ENCODE results near the gene MED1. TPM values are rescaled to one million over a fixed set of nuclear protein-coding genes. Genes with fewer than 3 reads are reported as not detected.
"Not testable (repeated sequence)": the region's sequence is repeated elsewhere in the genome, so short reads cannot be mapped to it uniquely, and the experiment has no call there.

The MED1 gene
- total and polyA plus RNA-seq, 2 experiments from 2014 or later = 14.9 to 17.2 TPM

GRCh38 chr17:39391448-39391847, 59.6 kb downstream of the MED1 start:
- Histone ChIP-seq H2AFZ (no peak overlapping the region), H3K36me3 (ENCODE audit: low read depth) (no peaks in the 10 kb centered on the region), H3K9ac (no peak overlapping the region), H3K9me3 (ENCODE audit: low read depth) (no peaks in the 10 kb centered on the region), H4K20me1 (ENCODE audit: insufficient read depth) (peaks cover 4% of the 10 kb centered on the region; the same call in 1 of the 2 replicates), H3K4me2 (ENCODE audit: unreplicated experiment) (no peak overlapping the region), H3K9me2 (ENCODE audit: insufficient read depth) (no peaks in the 10 kb centered on the region), H3K27me3 (replicated peaks; ENCODE audit: insufficient read depth) (no peaks in the 10 kb centered on the region), H3K4me1 (ENCODE audit: insufficient read depth) (no peaks in the 10 kb centered on the region), H3K27ac (no peak overlapping the region), H3K4me3 (no peak overlapping the region), H3F3A (ENCODE audit: insufficient read depth) (no peaks in the 10 kb centered on the region; the same call in 1 of the 2 replicates), H3K79me2 (ENCODE audit: insufficient read depth) (peaks cover 100% of the 10 kb centered on the region)
- WGBS, 2 experiments (ENCODE audit: low coverage in 1 of 2, low lambda C conversion rate in 2 of 2, missing lambda C conversion rate in 2 of 2) = 75 to 76% methylated on average over 5 of the region's 5 CpGs
- DNase-seq = no peak
- in situ Hi-C loops (cut with MboI) = no loop called here
- TF ChIP-seq EZH2 (IDR thresholded peaks at IDR 0.05; ENCODE audit: insufficient read depth, poor library complexity, severe bottlenecking) (no peak), EZH2phosphoT487 (IDR thresholded peaks at IDR 0.05; ENCODE audit: insufficient read depth, low read depth) (no peak)

- H3K4me1 ChIP-seq (ENCODE audit: insufficient read depth) = no peaks in the 10 kb centered on the region
- in situ Hi-C loops (cut with MboI) = no loop called here
- H3K27ac ChIP-seq = no peak overlapping the region
- no peaks in the 10 kb centered on the region for H3K9me2 ChIP-seq (ENCODE audit: insufficient read depth)
- peaks cover 4% of the 10 kb centered on the region; the same call in 1 of the 2 replicates for H4K20me1 ChIP-seq (ENCODE audit: insufficient read depth)
- H2AFZ ChIP-seq = no peak overlapping the region
- no peak overlapping the region for H3K4me2 ChIP-seq (ENCODE audit: unreplicated experiment)
- no peaks in the 10 kb centered on the region for H3K36me3 ChIP-seq (ENCODE audit: low read depth)
- DNase-seq = no peak
- WGBS, 2 experiments (ENCODE audit: low coverage in 1 of 2, low lambda C conversion rate in 2 of 2, missing lambda C conversion rate in 2 of 2) = 96 to 99% methylated on average over 6 of the region's 6 CpGs
- H3K9ac ChIP-seq = no peak overlapping the region
- TF ChIP-seq EZH2phosphoT487 (IDR thresholded peaks at IDR 0.05; ENCODE audit: insufficient read depth, low read depth) (no peak), EZH2 (IDR thresholded peaks at IDR 0.05; ENCODE audit: insufficient read depth, poor library complexity, severe bottlenecking) (no peak)
- H3K79me2 ChIP-seq (ENCODE audit: insufficient read depth) = peaks cover 98% of the 10 kb centered on the region
- no peaks in the 10 kb centered on the region for H3F3A ChIP-seq (ENCODE audit: insufficient read depth)
- H3K9me3 ChIP-seq (ENCODE audit: low read depth) = no peaks in the 10 kb centered on the region
- H3K27me3 ChIP-seq (replicated peaks; ENCODE audit: insufficient read depth) = no peaks in the 10 kb centered on the region
- H3K4me3 ChIP-seq = no peak overlapping the region
Measured at GRCh38 chr17:39385040-39385439, 66.0 kb downstream of the MED1 start.

DNA sequence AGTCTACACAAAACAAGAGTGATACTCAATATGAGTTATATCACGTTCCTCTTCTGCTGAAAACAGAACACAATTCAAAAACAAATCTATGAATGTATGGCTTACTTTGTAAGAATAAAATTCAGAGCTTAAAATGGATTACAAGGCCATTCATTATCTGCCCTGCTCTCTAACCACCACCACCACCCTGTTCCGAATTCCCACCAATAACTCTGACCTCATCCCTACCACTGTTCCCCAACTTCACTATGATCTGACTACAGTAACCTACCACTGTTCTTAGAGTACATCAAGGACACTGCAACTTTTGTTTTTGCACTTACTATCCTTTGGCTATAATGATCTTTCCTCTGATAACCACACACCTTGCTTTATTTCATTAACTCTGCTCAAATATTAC, 70.9 kb downstream of the MED1 start:
- in situ Hi-C loops (cut with MboI) = no loop called here
- WGBS, 2 experiments (ENCODE audit: low coverage in 1 of 2, low lambda C conversion rate in 2 of 2, missing lambda C conversion rate in 2 of 2) = 90 to 98% methylated on average over 2 of the region's 2 CpGs

GRCh38 chr17:39376434-39376833, 74.6 kb downstream of the MED1 start:
- H3K9me3 ChIP-seq (ENCODE audit: low read depth) = no peaks in the 10 kb centered on the region
- no peaks in the 10 kb centered on the region for H3F3A ChIP-seq (ENCODE audit: insufficient read depth)
- H3K9me2 ChIP-seq (ENCODE audit: insufficient read depth) = no peaks in the 10 kb centered on the region
- peaks cover 98% of the 10 kb centered on the region for H3K79me2 ChIP-seq (ENCODE audit: insufficient read depth)
- in situ Hi-C loops (cut with MboI) = no loop called here
- peaks cover 16% of the 10 kb centered on the region for H3K4me1 ChIP-seq (ENCODE audit: insufficient read depth)
- no peak overlapping the region for H3K4me3 ChIP-seq
- H4K20me1 ChIP-seq (ENCODE audit: insufficient read depth) = no peaks in the 10 kb centered on the region; the same call in 1 of the 2 replicates
- no peaks in the 10 kb centered on the region for H3K27me3 ChIP-seq (replicated peaks; ENCODE audit: insufficient read depth)
- no peak overlapping the region for H2AFZ ChIP-seq
- TF ChIP-seq EZH2 (IDR thresholded peaks at IDR 0.05; ENCODE audit: insufficient read depth, poor library complexity, severe bottlenecking) (no peak), EZH2phosphoT487 (IDR thresholded peaks at IDR 0.05; ENCODE audit: insufficient read depth, low read depth) (no peak)
- DNase-seq = no peak
- WGBS, 2 experiments (ENCODE audit: low coverage in 1 of 2, low lambda C conversion rate in 2 of 2, missing lambda C conversion rate in 2 of 2) = 92 to 93% methylated on average over 2 of the region's 2 CpGs
- no peaks in the 10 kb centered on the region for H3K36me3 ChIP-seq (ENCODE audit: low read depth)
- no peak overlapping the region for H3K9ac ChIP-seq
- no peak overlapping the region for H3K4me2 ChIP-seq (ENCODE audit: unreplicated experiment)
- no peak overlapping the region for H3K27ac ChIP-seq

More for the DNA sequence above, 70.9 kb downstream of the MED1 start:
- no peak for DNase-seq
- Histone ChIP-seq H3K36me3 (ENCODE audit: low read depth) (no peaks in the 10 kb centered on the region), H3K27me3 (replicated peaks; ENCODE audit: insufficient read depth) (no peaks in the 10 kb centered on the region), H3K4me3 (no peak overlapping the region), H3K27ac (no peak overlapping the region), H4K20me1 (ENCODE audit: insufficient read depth) (no peaks in the 10 kb centered on the region; the same call in 1 of the 2 replicates), H3F3A (ENCODE audit: insufficient read depth) (no peaks in the 10 kb centered on the region), H3K4me2 (ENCODE audit: unreplicated experiment) (no peak overlapping the region), H2AFZ (no peak overlapping the region), H3K9ac (no peak overlapping the region), H3K4me1 (ENCODE audit: insufficient read depth) (peaks cover 16% of the 10 kb centered on the region), H3K9me3 (ENCODE audit: low read depth) (no peaks in the 10 kb centered on the region), H3K9me2 (ENCODE audit: insufficient read depth) (no peaks in the 10 kb centered on the region), H3K79me2 (ENCODE audit: insufficient read depth) (peaks cover 97% of the 10 kb centered on the region)
- TF ChIP-seq EZH2phosphoT487 (IDR thresholded peaks at IDR 0.05; ENCODE audit: insufficient read depth, low read depth) = no peak
- TF ChIP-seq EZH2 (IDR thresholded peaks at IDR 0.05; ENCODE audit: insufficient read depth, poor library complexity, severe bottlenecking) = no peak

GRCh38 chr17:39367805-39368204, 83.3 kb downstream of the MED1 start:
- H3K27me3 ChIP-seq (replicated peaks; ENCODE audit: insufficient read depth); in situ Hi-C loops (cut with MboI); H3K9ac ChIP-seq; H3K4me2 ChIP-seq (ENCODE audit: unreplicated experiment); H3K9me2 ChIP-seq (ENCODE audit: insufficient read depth); H3K4me3 ChIP-seq; H3K9me3 ChIP-seq (ENCODE audit: low read depth); DNase-seq; H2AFZ ChIP-seq; H3K36me3 ChIP-seq (ENCODE audit: low read depth); H3K27ac ChIP-seq; H4K20me1 ChIP-seq (ENCODE audit: insufficient read depth): not testable (repeated sequence)
- H3K79me2 ChIP-seq (ENCODE audit: insufficient read depth) = peaks cover 68% of the 10 kb centered on the region
- peaks cover 31% of the 10 kb centered on the region for H3K4me1 ChIP-seq (ENCODE audit: insufficient read depth)
- 96 to 99% methylated on average over 4 of the region's 4 CpGs for WGBS, 2 experiments (ENCODE audit: low coverage in 1 of 2, low lambda C conversion rate in 2 of 2, missing lambda C conversion rate in 2 of 2)
- H3F3A ChIP-seq (ENCODE audit: insufficient read depth) = peaks cover 37% of the 10 kb centered on the region

Measured in GM23248 (cell line).